Measurements from ENCODE around the gene IP6K3.

Gene IP6K3

DNA sequence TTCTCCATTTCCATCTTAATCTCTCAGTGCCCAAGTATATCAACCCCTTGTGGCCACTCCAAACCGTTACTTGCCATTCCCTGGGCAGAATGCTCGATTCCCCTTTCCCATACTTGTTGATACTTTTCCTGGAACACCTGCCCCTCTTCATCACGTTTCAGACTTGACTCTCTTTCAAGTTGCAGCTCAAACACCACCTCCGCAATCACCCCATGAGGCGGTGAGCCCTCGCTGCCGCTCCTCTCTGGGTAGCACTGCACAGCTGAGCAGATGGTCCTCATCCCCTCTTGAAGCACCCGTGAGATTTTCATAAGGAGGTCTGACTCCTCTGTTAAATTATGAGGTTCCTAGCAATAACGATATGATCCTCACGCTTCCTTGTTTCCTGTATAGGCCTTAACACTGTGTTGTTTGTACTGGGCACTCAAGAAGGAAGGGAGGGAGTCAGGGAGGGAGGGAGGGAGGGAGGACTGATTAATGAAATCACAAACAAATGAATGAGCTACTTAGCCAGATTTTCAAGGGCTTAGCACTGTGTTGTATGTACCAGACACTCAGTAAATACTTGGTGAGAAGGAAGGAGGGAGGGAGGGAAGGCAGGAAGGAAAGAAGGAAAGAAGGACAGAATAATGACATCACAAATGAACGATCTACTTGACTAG, 27.2 kb downstream of the IP6K3 start:
- DNase-seq: peak; percentile 42

- DNase-seq: no peak
Observed at GRCh38 chr6:33718713-33719112, 28.0 kb downstream of the IP6K3 start.

GRCh38 chr6:33717934-33718455, 28.7 kb downstream of the IP6K3 start:
- DNase-seq: no peak

GRCh38 chr6:33716890-33717632, 29.6 kb downstream of the IP6K3 start:
- peak; percentile 16 for DNase-seq

DNA sequence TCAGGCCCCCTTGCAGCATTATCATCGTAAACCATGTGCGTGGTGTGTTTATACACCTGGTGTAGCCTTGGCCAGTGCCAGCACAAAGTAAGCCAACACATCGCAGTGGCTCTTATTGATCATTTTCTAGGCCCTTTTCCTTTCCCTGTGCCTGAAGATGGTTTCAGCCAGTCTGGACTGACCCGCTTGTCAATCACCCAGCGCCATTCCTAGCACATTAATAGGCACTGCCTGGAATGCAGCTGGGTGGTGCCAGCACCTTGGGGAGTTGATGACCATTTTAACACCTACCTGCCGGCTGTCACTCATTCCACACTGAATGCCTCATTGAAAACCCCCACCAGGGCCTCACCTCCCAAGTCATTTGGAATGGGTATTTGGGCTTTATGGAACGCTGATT, 30.3 kb downstream of the IP6K3 start:
- DNase-seq: peak; percentile 85

GRCh38 chr6:33714385-33715040, 32.2 kb downstream of the IP6K3 start:
- DNase-seq: peak; percentile 11

DNA sequence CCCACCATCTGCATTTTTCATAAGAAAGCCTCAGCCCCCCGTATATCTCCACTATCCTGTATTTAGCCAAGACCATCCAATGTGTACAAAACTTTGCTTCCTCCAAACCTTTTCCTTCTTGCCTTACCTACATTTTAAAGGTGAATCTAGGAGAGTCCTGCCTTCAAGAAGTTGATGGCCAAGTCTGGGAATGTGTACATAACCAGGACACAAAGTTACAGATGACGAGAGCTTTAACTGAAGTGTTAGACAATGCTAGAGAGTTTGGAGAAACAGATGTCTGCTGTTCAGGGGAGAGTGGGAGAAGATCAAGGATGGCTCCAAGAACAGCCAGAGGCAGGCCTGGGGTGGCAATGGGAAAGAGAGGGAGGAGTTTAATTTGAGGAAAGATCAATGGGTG, 32.9 kb downstream of the IP6K3 start:
- no peak for DNase-seq

GRCh38 chr6:33712914-33713313, 33.8 kb downstream of the IP6K3 start:
- no peak for DNase-seq

- peak; percentile 95 for DNase-seq
Observed at GRCh38 chr6:33711140-33712129, 35.3 kb downstream of the IP6K3 start, which contains the start of gene UQCC2. Gene UQCC2 (minus strand): TSS chr6:33711700. CDS start chr6:33711686, 14 bp downstream.

- DNase-seq: peak; percentile 13
Observed at GRCh38 chr6:33710296-33711121, 36.2 kb downstream of the IP6K3 start.

GRCh38 chr6:33709605-33710295, 37.0 kb downstream of the IP6K3 start:
- no peak for DNase-seq

GRCh38 chr6:33708516-33709204, 38.0 kb downstream of the IP6K3 start:
- no peak for DNase-seq

DNA sequence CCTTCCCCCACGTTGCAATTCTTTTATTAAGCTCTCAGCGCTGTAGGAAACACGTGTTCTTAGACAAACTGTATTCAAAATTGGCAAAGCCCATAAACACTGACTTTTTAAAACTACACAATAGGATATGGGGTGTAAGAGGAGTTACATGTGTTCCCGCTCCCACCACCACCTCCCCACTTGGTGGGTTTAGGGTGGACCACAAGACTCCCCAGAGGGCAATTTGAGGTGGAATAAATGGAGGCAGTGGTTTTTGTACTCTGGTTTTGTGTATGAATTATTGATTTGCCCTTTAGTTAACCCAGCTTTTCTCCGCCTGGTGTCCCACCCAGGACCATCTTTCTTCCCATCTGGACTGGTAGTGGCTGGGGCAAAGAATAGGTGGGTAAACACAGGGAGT, 38.9 kb downstream of the IP6K3 start:
- DNase-seq: no peak

GRCh38 chr6:33705955-33706725, 40.6 kb downstream of the IP6K3 start:
- DNase-seq: no peak

GRCh38 chr6:33705268-33705885, 41.3 kb downstream of the IP6K3 start:
- no peak for DNase-seq

DNA sequence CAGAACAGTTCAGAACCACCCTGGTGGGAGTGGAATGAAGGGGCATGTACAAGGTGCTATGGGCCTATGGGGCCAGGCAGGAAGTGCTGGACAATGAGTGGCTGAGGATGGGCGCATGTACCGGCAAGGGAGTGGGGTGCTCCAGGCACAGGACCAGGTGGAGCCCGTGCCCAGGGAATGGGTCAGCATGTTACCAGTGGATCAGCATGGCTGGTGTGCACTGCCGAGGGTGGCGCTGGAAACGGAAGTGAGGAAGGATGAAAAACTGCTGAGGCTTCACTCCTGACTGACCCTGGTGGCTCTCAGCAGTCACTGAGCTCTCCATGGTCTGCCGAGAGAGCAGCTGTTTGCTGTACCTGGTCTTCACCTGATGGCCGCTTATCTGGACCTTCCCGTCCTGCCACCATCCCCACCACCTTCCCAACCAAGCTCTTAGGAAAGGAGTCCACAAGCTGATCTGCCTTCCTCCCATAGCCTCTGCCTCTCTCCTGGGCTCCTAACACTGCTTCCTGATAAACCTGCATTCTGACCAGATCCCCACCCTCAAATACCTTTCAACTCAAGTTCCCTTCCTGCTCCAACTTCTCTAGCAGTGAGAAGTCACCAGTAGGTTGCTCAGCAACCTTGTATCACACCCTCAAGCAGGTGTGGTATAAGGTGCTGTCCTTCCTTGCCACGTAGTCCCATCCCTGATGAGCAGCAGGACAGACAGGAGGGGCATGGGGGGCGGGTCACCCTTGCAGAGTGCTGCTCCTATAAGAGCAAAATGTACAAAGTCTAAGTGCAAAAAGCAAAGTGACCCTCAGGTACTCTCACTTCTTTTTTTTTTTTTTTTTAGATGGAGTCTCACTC, 42.3 kb downstream of the IP6K3 start:
- DNase-seq: no peak

DNA sequence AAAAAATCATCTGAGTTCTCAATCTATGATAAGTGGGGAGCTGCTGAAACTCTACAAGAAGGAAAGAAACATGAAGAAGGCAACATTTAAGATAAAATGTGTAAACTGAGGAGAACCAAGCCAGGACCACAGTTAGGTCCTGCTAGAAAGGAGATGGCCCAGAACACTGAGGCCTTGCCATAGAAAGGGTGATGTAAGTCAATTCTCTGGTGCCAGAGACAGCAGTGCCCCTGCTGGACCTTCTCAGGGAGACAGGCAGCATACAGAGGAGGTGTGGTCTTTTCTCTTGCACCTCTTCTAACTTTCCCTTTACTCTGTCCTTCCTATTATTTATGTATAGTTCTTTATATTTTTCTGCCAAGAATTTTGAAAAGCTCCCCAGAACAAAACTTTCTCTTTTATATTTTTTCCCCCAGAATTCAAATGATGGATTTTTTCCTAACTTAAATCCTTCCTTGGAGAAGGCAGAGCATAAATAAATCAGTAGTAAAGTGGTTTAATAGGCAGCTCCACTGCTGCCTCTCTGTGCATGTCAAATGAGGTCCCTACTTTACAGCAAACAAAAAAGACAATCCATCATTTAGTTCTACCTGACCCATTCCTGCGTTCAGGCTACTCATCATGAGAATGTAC, 44.2 kb downstream of the IP6K3 start:
- no peak for DNase-seq

Data from DMS153 (cell line).